Measurements from ENCODE around the gene INVS.

DNA sequence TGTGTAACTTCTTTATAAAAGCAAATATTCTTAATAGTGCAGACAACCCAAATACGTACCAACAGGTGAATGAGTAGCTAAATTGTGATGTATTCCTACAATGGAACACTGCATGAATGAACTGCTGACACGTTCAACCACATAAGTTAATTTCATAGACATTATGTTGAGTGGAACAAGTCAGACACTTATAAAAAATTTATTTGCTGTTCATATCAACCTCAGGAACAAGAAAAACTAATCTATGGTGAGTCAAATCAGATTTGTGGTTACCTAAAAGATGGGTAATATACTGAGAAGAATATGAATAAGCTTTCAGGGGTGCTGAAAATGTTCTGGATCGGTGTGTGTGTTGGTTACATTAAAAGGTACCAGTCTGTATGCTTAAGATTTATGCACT is 35.7 kb downstream of the INVS start:
- TF ChIP-seq CTCF (conservative IDR thresholded peaks at IDR 0.05; ENCODE audit: low read depth, low read length) (no peak), MAZ (IDR thresholded peaks at IDR 0.05; ENCODE audit: borderline replicate concordance, low read depth, low read length) (no peak), MAFK (IDR thresholded peaks at IDR 0.05; ENCODE audit: low read depth, low read length) (no peak), NFE2L2 (IDR thresholded peaks at IDR 0.05; ENCODE audit: low read depth, low read length) (no peak), RCOR1 (IDR thresholded peaks at IDR 0.05; ENCODE audit: insufficient replicate concordance, low read length) (no peak), POLR2A (IDR thresholded peaks at IDR 0.05; ENCODE audit: low read depth, low read length) (no peak), RAD21 (IDR thresholded peaks at IDR 0.05; ENCODE audit: low read length) (no peak), SMC3 (IDR thresholded peaks at IDR 0.05; ENCODE audit: low read depth, low read length) (no peak), RFX5 (IDR thresholded peaks at IDR 0.05; ENCODE audit: low read depth, low read length) (no peak), MXI1 (IDR thresholded peaks at IDR 0.05; ENCODE audit: borderline replicate concordance, low read depth, low read length) (no peak)
